Inflammatory macrophage treated with lipopolysaccharide for 4 hours (primary cell): ENCODE data around the gene TECTA.
"Not testable (repeated sequence)": the region's sequence is repeated elsewhere in the genome, so short reads cannot be mapped to it uniquely, and the experiment has no call there.

ENCODE experiments used
- DNase-seq: peaks from one replicate; pipeline ENCODE4 v3.0.0-alpha.2; 2020

Gene TECTA

GRCh38 chr11:121091492-121092152, 9.4 kb upstream of the TECTA start:
- DNase-seq = peak; percentile 87

GRCh38 chr11:121095561-121095960, 5.5 kb upstream of the TECTA start:
- DNase-seq = no peak

- DNase-seq = no peak
Observed at GRCh38 chr11:121099364-121099763, 1.7 kb upstream of the TECTA start.

- no peak for DNase-seq
Observed at GRCh38 chr11:121099885-121100284, 1.2 kb upstream of the TECTA start.

- DNase-seq = no peak
Observed at GRCh38 chr11:121104312-121104762, 3.3 kb downstream of the TECTA start.

- no peak for DNase-seq
Observed at GRCh38 chr11:121105063-121105480, 4.0 kb downstream of the TECTA start.

GRCh38 chr11:121105481-121106195, 4.6 kb downstream of the TECTA start:
- no peak for DNase-seq

GRCh38 chr11:121106812-121107211, 5.8 kb downstream of the TECTA start:
- DNase-seq = no peak

- no peak for DNase-seq
Observed at GRCh38 chr11:121108413-121108812, 7.4 kb downstream of the TECTA start.

- DNase-seq = no peak
Observed at GRCh38 chr11:121109471-121109870, 8.4 kb downstream of the TECTA start.

GRCh38 chr11:121109916-121110586, 9.0 kb downstream of the TECTA start:
- DNase-seq = no peak

- DNase-seq = no peak
Observed at GRCh38 chr11:121110871-121111724, 10.1 kb downstream of the TECTA start.

- DNase-seq = peak; percentile 68
Observed at GRCh38 chr11:121112498-121113455, 11.7 kb downstream of the TECTA start.

- no peak for DNase-seq
Observed at GRCh38 chr11:121113611-121114010, 12.6 kb downstream of the TECTA start.

GRCh38 chr11:121115024-121115423, 14.0 kb downstream of the TECTA start:
- not testable (repeated sequence) for DNase-seq

GRCh38 chr11:121117788-121118187, 16.7 kb downstream of the TECTA start:
- no peak for DNase-seq

GRCh38 chr11:121119440-121119839, 18.4 kb downstream of the TECTA start:
- DNase-seq = no peak

- DNase-seq = no peak
Observed at GRCh38 chr11:121122328-121122727, 21.3 kb downstream of the TECTA start.

GRCh38 chr11:121123496-121124069, 22.5 kb downstream of the TECTA start:
- DNase-seq = no peak

GRCh38 chr11:121127809-121128208, 26.8 kb downstream of the TECTA start:
- DNase-seq = no peak
